NCI-H82 (cell line): Measurements from ENCODE around the gene DCUN1D4.
"Not testable (repeated sequence)": the region's sequence is repeated elsewhere in the genome, so short reads cannot be mapped to it uniquely, and the experiment has no call there.

Experiments
- DNase-seq: peaks from one replicate; lab custom pipeline; 2025; lab: John Stamatoyannopoulos, UW

The DCUN1D4 gene

DNA sequence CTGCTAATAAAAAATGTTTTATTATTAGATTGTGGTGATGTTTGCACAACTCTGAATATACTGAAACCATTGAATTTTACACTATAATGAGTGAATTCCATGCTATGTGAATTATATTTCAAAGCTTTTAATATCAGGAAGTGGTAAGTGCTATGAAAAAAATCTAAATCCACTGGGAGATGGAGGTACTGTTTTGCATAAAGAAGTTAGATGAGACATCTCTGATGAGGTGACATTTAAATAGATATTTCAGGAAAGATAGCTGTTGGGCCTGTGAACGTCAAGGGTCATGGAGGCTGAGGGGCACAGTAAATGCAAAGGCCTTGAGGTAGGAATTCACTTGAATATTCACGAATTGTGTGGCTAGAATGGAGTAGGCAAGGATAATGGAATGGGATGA, 12.3 kb downstream of the DCUN1D4 start:
- no peak for DNase-seq

DNA sequence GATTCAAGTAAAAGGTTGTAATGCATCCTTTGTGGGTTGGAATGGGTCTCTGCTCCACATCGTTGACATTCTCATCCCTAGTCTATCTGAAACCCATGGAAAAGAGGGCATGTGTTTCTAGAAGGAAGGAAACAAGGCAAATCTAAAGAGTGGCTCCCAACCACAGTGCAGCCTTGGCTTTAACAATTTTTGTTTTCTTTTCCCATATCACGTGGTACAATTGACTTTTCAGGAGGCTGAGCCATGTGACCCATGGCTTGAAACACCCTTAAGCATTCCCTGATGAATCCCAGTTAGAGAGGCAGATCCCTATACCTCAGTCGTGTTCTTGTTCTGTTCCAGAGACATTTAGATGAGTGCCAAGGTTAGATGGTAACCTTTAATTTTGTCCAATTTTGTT, 12.8 kb downstream of the DCUN1D4 start:
- DNase-seq = no peak

DNA sequence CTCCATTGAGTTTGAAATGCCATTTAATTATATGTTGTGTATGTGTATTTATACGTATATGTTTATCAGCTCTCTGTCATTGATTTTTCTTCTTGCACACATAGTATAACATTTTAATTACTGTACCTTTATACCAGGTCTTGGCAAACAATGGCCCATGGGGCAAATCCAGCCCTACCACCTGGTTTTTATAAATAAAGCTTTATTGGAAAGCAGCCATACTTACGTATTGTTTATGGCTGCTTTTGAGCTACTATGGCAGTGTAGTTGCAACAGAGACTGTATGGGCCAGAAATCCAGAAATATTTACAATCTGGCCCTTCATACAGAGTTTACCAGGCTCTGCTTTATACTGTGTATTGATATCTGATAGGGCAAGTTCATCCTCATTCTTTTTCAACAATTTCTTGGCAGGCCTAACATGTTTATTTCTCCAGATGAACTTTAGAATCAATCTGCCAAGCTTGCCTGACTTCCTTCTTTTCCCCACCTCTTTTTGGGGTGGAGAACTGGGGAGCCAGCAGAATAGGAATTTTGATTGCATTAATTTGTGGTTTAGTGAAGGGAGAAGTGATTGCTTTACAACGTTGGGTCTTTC, 15.8 kb downstream of the DCUN1D4 start:
- DNase-seq = no peak

DNA sequence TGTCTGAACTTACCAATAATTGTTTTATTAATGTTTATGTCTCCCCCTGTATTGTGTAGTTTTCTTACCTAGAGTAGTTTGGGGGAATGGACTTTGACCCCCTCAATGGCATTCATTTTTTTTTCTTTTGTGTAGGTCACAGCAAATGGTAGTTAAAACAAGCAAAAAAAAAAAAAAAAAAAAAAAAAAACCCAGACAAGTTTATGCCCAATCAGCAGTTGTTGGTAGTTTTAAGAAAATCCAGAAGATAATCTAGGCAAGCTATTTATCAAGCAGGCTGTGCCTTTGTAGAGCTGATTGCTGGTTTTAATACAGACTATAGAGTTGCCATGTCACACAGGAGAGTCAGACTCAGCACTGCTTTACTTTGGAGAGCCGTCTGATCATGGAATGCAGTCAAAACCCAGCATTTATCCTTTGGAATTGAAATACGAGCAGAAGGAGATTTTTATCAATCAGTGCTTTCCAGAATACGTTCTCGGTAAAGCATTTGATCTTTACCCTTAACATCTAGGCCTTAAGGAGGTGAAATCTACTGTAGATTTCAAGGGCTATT, 16.6 kb downstream of the DCUN1D4 start:
- no peak for DNase-seq

DNA sequence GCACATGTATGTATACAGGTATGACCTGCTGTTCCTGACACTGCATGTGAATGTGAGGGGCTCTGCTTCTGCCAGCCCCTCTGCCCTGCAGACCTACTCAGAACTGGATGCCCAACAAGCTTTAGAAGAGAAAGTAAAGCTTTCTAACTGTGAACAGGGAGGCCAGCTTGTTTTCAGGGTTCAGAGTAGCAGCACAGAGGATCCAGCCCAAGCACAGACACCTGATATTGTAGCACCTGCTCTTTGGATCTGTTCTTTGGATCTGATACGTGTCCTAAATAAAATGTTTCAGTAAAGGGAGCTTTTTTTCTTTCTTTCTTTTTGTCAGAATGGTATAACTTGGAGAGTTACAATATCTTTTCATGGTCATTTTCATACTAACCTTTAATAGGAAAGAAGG, 19.2 kb downstream of the DCUN1D4 start:
- no peak for DNase-seq

DNA sequence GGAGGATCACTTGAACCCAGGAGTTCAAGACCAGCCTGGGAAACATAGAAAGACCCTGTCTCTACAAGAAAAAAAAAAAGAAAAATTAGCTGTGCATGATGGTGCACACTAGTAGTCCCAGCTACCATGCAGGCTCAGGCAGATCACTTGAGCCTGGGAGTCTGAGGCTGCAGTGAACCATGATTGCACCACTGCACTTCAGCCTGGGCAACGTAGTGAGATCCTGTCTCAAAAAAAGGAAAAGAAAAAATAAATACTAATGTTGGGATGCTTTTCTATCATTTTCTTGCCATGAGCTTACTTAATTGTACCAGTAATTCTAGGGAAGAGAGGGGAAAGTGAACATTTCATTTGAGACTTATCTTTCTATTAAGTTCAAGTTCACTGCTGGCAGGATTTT, 19.8 kb downstream of the DCUN1D4 start:
- DNase-seq = no peak

DNA sequence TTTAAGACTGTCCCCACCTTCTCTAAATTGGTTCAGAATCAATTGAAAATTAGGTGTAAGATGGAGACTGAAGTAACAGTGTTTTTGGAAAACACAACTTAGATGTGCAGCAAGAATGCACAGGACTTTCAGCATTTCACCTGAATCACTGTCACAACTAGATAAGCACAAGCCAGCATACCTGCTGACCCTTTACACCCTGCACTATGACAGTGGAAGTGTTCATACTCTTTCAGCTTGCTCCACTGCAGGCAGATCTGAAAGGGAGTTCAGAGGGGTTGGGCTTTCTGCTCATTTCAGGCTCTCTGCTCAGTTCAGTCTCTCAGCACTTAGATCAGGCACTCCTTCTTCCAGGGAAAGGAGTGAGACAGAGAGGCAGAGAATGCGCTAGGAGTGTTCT, 22.8 kb downstream of the DCUN1D4 start:
- DNase-seq = no peak

DNA sequence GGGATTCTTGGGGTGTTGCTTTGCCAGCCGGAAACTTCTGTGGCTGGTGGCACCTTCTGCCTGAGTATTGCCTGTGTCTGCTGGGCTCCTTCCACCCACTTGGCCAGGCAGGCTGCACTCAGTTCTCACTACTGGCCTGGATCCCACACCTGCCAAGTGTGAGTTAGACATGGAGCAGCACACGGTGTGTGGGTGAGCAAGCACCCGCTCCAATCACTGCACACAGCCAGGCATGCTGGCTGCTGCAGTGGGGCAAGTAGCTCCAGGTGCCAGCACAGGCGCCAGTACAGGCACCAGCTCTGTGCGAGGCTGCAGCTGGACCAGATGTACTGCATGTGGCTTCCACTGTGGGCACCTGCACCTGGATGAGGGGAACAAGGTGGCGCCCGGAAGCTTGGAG, 23.9 kb downstream of the DCUN1D4 start:
- no peak for DNase-seq

DNA sequence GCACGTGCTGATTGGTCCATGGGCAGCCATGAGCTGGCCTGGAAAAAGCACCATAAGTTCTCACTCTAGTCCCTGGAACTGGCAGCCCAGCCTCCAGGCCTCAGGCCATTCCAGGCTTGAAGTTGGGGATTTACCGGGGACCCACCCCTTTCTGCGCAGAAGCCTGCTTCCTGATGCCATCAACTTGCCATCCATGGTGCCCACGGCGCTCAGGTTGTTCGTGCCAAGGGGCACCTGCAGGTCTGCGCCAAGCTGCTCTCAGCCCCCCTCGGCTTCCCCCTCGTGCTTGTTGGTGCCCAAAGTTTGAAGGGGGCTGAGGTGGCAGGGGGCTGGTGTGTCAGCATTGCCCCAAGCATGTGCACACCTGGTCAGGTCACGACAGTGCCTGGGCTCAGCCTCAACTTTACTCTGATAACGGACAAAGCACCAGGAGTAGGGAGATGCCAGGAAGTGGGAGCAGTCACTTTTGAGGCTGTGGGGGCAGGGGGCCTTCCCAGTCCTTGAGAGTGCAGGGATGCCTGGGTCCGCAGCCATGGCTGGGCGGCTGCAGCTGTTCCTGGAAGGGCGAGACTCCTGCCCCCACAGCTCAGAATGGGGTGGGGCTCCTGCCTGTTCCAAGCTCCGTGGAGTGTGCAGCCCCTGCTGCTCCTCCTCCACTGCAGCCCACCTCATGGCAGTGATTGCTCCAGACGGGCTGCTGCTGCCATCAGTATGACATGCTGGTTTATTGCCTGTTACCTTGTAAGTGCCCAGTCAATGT, 24.9 kb downstream of the DCUN1D4 start:
- no peak for DNase-seq

DNA sequence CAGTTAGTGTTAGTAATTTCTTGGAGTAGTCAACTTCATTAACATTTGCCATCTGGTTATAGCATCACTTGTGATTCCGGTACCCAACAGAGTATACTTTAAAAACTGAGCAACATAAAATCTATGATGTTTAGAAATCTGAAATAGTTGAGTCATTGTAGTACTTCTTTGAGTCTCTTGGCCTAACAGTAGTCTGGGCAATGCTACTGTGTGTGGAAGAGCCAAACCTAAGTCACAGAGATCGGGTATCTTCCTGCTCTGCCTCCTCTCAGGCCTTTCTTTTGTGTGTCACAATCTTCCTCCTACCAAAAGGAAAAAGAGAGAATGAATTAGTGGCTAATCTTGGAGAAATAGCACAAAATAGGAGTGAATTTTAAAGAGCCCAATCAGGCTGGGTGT, 25.5 kb downstream of the DCUN1D4 start:
- DNase-seq = no peak

DNA sequence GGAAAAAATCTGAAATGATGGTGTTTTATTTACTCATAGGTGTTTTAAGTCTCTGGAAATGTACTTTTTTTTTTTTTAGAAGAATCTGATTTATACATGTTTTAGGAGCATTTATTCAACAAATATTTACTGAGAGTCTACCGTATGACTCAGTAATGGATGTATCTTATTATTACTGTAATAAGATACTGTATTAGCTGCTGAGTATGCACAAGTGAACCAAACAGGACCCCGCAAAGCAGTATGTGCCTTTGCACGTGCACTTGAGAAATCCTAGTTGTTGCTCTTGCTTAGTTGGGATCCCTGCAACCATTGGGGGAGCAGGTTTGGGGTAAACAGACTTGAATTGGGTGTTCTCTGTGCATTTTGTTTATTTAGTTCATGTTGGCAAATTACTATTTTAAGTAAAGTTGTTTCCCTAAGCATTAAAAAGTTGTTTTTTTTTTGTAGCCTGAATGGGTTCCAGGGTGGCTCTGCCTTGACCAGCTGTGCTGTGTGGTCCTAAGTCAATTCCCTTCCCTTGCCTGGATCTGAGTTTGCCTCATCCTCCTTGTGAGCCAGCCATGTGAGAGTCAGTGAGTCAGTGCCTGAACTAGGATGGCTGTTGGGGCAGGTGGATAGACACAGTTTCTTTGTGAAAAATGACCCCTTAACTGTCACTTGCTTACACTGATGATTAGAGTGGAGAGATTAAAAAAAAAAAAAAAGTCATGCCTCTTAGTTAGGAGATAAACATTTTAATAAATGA, 27.7 kb downstream of the DCUN1D4 start:
- no peak for DNase-seq

DNA sequence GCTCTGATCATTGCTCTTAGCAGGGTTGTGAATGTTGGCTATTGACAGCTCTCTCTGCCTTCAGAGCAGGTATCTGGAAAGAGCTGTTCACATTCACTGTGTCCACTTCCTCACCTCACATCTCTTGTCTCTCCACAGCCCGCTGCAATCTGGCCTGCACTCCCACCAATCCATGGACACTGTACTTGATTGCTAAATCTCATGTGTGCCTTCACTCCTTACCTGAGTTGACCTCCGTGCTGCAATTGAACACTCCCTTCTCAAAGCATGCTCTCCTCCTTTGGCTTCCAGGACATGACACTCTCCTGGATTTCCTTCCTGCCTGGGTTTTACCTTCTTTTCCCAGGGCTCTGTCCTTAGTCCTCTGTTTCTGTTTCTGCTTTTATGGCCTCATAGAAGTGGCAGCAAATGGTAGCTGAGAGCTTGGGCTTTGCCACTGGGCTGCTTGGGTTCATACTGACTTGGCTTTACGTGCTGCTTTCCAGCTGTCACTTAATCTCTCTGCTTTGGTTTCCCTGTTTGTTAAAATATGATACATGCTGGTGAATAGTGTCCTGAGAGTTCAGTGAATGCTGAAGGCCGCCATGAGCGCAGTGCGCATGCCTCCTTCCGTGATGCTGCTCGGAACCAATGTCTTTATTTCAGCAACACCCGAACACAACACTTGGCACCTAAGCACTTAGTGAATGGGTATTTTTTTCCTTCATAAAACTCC, 29.5 kb downstream of the DCUN1D4 start:
- no peak for DNase-seq

DNA sequence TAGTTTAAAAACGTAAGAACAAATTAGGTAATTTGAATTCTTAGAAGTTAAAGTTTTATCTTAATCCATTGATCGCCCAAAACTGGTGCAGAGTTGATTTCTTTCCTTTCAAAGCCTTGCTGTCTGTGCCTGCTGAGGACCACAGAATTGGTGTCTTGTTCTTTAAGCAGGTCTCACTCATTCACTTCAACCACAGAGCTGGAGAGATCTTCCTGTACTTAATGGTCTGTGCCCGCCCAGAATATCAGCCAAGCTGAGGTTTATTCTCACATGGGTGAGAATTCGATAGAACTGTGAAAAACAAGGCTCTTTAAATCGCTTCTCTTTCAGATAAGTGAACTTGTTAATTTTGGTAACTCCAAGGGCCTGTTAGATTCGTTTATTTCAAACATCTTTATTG, 31.6 kb downstream of the DCUN1D4 start:
- DNase-seq = no peak

DNA sequence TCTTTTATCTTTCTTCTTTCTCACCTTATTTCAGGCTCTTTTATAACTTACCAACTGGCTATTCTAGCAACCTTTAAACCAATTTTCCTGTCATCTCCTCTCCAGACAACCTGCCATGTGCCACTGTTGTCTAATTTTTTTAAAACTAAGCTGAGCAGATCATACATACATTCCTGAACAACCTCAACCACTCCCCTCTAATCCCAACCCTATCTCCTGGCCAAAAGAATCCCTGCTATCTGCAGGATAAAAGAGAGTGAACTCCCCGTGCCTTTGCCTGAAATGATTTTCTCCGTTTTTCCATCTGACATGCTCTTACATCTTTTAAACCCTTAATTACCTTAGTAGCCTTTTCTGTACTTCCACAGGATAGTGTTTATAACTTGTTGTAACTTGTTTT, 35.5 kb downstream of the DCUN1D4 start:
- DNase-seq = no peak

DNA sequence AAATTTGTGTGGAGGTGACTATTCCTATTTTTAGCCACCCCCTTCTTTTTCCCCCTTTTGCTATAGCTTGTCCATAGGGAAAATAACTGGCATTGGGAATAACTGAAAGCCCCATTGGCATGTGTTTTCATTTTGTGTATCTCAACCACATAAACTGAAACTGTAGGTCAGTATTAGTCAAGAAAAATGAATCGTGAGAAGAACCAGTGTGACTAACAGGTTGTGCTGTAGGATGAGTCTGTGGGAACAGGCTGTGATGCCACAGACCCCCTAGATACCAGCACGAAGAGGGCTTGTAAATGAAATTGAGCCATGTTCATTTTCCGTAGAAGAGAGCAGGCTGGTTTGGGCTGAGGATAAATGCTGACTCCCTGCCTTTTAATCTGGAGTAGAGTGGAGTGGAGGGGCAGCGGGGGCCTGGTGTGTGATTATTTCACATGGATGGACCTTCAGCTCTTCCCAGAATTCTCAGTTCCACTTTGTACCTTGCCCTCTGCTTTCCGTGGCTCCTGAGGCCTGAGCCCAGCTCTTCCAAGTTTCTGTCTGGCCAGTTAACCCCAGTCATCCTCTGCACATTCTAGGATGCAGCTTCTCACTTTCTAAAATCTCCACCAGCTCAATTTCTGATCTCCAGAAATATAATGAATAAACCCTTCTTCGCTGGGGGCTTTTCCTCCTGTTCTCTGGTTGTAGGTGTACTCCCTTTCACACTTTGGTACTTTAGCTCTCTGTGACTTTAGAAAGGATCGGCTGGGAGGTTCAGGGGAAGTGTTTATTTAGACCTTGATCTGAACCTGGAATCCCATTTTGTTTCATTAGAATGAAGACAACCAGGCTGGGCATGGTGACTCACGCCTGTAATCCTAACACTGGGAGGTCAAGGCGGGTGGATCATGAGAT, 37.3 kb downstream of the DCUN1D4 start:
- no peak for DNase-seq

DNA sequence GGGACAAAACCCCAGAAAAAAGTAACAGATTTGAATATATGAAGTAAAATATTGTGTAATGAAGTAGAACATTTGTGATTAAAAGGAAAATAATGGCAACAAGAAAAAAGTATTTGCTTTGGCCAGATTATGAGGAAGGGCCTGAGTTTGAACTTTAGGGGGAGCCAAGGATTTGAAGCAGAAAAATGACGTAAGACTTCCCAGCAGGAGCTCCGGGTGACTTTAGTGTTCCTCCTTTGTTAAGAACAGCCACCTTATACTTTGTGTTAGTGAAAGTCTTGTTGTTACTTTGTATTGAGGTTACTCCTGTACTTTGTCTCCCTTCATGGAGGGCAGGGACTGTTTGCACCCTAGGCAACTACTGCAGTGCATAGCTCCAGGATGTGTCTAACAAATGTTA, 41.1 kb downstream of the DCUN1D4 start:
- DNase-seq = no peak

DNA sequence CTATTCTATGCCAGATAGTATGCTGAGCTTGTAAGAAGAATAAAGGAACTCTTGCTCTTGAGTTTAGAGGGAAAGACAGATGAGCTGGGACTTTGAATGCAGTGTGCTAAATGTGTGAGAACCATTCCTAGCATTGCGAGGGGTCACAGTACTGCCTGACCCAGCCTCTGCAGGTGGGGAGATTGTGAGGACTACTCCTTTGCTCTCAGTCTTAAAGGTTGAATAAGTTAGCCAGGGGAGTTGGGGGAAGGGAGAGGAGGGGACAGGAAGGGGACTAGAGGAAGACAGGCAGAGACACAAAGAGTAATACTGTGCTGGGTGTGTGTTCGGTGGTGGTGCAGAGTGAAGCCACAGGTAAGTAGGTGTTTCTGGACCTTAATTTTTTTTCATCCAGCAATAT, 41.7 kb downstream of the DCUN1D4 start:
- no peak for DNase-seq

DNA sequence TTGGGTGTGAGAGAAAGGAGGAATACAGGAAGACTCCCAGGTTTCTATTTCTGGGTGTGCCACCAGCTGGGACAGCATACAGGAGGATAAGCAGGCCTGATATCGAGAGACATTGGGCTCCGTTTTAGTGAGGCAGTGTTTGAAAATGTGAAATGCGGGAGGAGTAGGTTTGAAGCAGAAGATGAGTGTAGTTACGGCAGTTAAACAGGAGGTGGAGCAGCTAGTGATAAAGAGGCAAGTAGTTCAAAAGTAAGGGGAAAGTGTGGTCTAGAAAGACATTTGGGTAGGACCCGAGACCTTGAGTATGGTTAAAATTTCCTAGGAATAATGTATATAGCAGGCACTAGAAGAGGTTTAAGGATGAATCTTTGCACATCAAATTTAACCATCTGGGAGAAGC, 42.4 kb downstream of the DCUN1D4 start:
- peak; percentile 26 for DNase-seq

DNA sequence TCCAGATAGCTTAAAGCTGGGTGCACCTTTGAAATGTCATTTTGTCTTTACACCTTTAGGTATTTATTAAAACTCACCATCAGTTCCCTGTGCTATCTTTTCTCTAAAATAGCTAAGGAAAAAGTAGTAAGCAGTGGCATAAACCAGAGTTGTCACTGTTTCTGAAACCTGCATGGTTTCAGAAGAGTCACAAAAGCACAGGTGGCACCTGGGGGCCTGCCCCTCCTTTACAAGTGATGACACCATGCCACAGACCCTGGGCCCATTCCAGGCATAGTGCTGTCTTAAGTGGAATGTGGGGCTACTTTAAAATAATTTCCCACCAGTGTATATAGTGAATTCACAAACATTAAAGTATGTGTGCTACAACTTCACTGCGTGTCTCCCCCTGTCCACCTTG, 47.8 kb downstream of the DCUN1D4 start:
- DNase-seq = no peak

DNA sequence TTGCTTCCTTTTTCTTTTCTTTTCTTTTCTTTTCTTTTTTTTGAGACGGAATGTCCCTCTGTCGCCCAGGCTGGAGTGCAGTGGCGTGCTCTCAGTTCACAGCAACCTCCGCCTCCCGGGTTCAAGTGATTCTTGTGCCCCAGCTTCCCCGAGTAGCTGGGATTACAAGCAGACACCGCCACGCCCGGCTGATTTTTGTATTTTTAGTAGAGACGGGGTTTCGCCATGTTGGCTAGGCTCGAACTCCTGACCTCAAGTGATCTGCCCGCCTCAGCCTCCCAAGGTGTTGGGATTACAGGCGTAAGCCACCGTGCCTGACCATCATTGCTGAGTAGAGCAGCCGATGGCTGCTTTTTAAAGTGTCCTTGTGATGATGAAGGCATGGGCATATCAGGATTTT, 50.4 kb downstream of the DCUN1D4 start:
- not testable (repeated sequence) for DNase-seq

DNA sequence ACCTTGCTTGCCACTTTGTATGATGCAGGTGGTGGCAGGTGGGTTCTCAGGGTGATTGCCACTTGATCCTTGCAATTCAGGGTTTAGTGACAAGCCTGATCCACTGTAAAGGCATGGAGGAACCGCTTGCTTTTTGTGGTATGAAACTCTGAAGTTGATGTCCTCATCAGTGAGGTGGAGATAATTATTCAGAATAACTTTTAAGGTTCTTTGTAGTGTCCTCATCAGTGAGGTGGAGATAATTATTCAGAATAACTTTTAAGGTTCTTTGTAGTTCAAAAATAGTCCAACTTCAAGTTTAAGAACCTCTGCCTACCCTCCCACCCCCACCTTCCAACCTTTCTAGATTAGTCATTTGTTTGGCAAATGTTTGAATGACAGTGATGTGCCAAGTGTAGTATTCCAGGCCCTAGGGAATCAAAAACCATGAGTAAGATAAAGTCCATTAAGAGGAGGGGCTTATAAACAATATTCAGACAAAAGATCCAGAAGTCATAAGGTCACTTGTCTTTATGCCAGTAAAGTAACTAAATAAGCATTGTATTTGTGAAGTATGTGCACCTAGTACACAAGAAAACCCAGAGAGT, 51.2 kb downstream of the DCUN1D4 start:
- no peak for DNase-seq
